HepG2 (cell line): Measurements from ENCODE around the gene KIAA0319L. TPM values are rescaled to one million over a fixed set of nuclear protein-coding genes. Genes with fewer than 3 reads are reported as not detected.

Experiments used
- ARNT2 ChIP-seq: sonication (generic); formaldehyde crosslinking; IDR thresholded peaks from 2 replicates; pipeline ENCODE4 v1.8.0; 2022; ENCODE audit warnings: mild to moderate bottlenecking, low read depth, missing genetic modification reagents, moderate library complexity
- CREB1 ChIP-seq, 2 experiments: fragments of 450-650 bp in 1 of 2; IDR thresholded peaks; 2 replicates each; pipeline ENCODE4 v1.6.1; 2016 to 2017; ENCODE audit warnings: control low read depth in 1 of 2, mild to moderate bottlenecking in 1 of 2, missing compliant biosample characterization in 1 of 2, missing genetic modification characterization in 1 of 2
- EED ChIP-seq: sonication (generic); formaldehyde crosslinking; IDR thresholded peaks from 2 replicates; pipeline ENCODE4 v1.5.0; 2020; ENCODE audit warnings: mild to moderate bottlenecking, missing genetic modification reagents
- GTF3A ChIP-seq: sonication (generic); formaldehyde crosslinking; conservative IDR thresholded peaks from 2 replicates; pipeline ENCODE4 v1.4.0; 2020; ENCODE audit warnings: mild to moderate bottlenecking, missing genetic modification reagents
- MIER2 ChIP-seq: IDR thresholded peaks from 2 replicates; pipeline ENCODE4 v1.6.1; 2016; ENCODE audit warnings: missing biosample characterization, missing genetic modification reagents
- ONECUT2 ChIP-seq: sonication (generic); formaldehyde crosslinking; IDR thresholded peaks from 2 replicates; pipeline ENCODE4 v1.4.0; 2020; ENCODE audit warnings: missing genetic modification reagents
- PAX8 ChIP-seq: sonication (generic); formaldehyde crosslinking; IDR thresholded peaks from 2 replicates; pipeline ENCODE4 v1.8.0; 2022; ENCODE audit warnings: mild to moderate bottlenecking, missing genetic modification reagents, borderline replicate concordance
- RARA ChIP-seq: IDR thresholded peaks from 2 replicates; pipeline ENCODE4 v1.6.1; 2016; ENCODE audit warnings: missing genetic modification reagents, missing compliant biosample characterization
- SAP130 ChIP-seq: IDR thresholded peaks from 2 replicates; pipeline ENCODE4 v1.6.1; 2016; ENCODE audit warnings: low read depth
- SIX4 ChIP-seq: sonication (generic); formaldehyde crosslinking; IDR thresholded peaks from 2 replicates; pipeline ENCODE4 v1.4.0; 2020; ENCODE audit warnings: missing genetic modification reagents
- SNRNP70 ChIP-seq: fragments of 200-400 bp; formaldehyde crosslinking; IDR thresholded peaks from 2 replicates; pipeline ENCODE4 v1.6.1; 2017; ENCODE audit warnings: mild to moderate bottlenecking, low read depth, low read length, moderate library complexity
- SOX6 ChIP-seq, 2 experiments: fragments of 450-650 bp in 1 of 2; sonication (generic) in 1 of 2; formaldehyde crosslinking in 1 of 2; IDR thresholded peaks; 2 replicates each; pipeline versions ENCODE4 v1.4.0 to v1.6.1; 2017 to 2020; ENCODE audit warnings: antibody characterized with exemption in 1 of 2, mild to moderate bottlenecking in 1 of 2, missing genetic modification reagents in 1 of 2
- SP140L ChIP-seq: sonication (generic); formaldehyde crosslinking; IDR thresholded peaks from 2 replicates; pipeline ENCODE4 v1.4.0; 2020; ENCODE audit warnings: missing genetic modification reagents, borderline replicate concordance
- SSRP1 ChIP-seq: IDR thresholded peaks from 2 replicates; pipeline ENCODE4 v1.6.1; 2016; ENCODE audit warnings: control low read depth
- TP53 ChIP-seq: sonication (generic); formaldehyde crosslinking; conservative IDR thresholded peaks from 2 replicates; pipeline ENCODE4 v1.4.0; 2020; ENCODE audit warnings: missing genetic modification reagents
- ZBTB7B ChIP-seq: sonication (generic); formaldehyde crosslinking; IDR thresholded peaks from 2 replicates; pipeline ENCODE4 v1.4.0; 2020; ENCODE audit warnings: missing genetic modification reagents
- ZBTB8A ChIP-seq: sonication (generic); formaldehyde crosslinking; IDR thresholded peaks from 2 replicates; pipeline ENCODE4 v1.4.0; 2020; ENCODE audit warnings: mild to moderate bottlenecking, low read depth, missing genetic modification reagents, borderline replicate concordance
- ZFY ChIP-seq: sonication (generic); formaldehyde crosslinking; IDR thresholded peaks from 2 replicates; pipeline ENCODE4 v1.4.0; 2020; ENCODE audit warnings: missing genetic modification reagents
- ZNF547 ChIP-seq: sonication (generic); formaldehyde crosslinking; IDR thresholded peaks from 2 replicates; pipeline ENCODE4 v1.5.1; 2020; ENCODE audit warnings: mild to moderate bottlenecking, missing genetic modification reagents
- ZNF569 ChIP-seq: sonication (generic); formaldehyde crosslinking; IDR thresholded peaks from 2 replicates; pipeline ENCODE4 v1.5.0; 2020; ENCODE audit warnings: mild to moderate bottlenecking, missing genetic modification reagents, moderate library complexity, borderline replicate concordance
- ZNF605 ChIP-seq: sonication (generic); formaldehyde crosslinking; IDR thresholded peaks from 2 replicates; pipeline ENCODE4 v1.8.0; 2022; ENCODE audit warnings: mild to moderate bottlenecking, missing genetic modification reagents
- ZNF660 ChIP-seq: sonication (generic); formaldehyde crosslinking; IDR thresholded peaks from 2 replicates; pipeline ENCODE4 v1.5.1; 2020; ENCODE audit warnings: mild to moderate bottlenecking, low read depth, missing genetic modification reagents, borderline replicate concordance
- ZNF670 ChIP-seq: sonication (generic); formaldehyde crosslinking; IDR thresholded peaks from 2 replicates; pipeline ENCODE4 v1.8.0; 2022; ENCODE audit warnings: mild to moderate bottlenecking, missing genetic modification reagents, borderline replicate concordance
- ZNF766 ChIP-seq: sonication (generic); formaldehyde crosslinking; IDR thresholded peaks from 2 replicates; pipeline ENCODE4 v1.5.0; 2020; ENCODE audit warnings: missing genetic modification reagents, borderline replicate concordance
- ZSCAN31 ChIP-seq: sonication (generic); formaldehyde crosslinking; IDR thresholded peaks from 2 replicates; pipeline ENCODE4 v1.5.0; 2020; ENCODE audit warnings: low read depth, mild to moderate bottlenecking, missing genetic modification reagents
- polyA plus RNA-seq, 8 experiments: library from polyadenylated mRNA; depleted of rRNA in 3 of 8; stranded (reverse) in 7 of 8; unstranded in 1 of 8; fragments of >200 nt; fragmentation: Illumina TruSeq in 4 of 8; extraction: Trizol in 4 of 8; gene quantifications; 2 replicates each; pipeline versions ENCODE4 v1.2.1 to v1.2.3, GENCODE V29; 2011 to 2016; ENCODE audit warnings: low read depth in 4 of 8, missing spikeins in 1 of 8, mixed read lengths in 1 of 8; ENCODE audit not compliant: insufficient read depth in 1 of 8
- total RNA-seq, 5 experiments: library from RNA; depleted of rRNA; stranded (reverse); fragments of >200 nt; fragmentation: Illumina TruSeq; extraction: Trizol; gene quantifications; 2 replicates each; pipeline ENCODE4 v1.2.3, GENCODE V29; 2016; ENCODE audit warnings: low read depth in 1 of 5
- TF ChIP-seq, protein P1 (sequence below): sonication (generic); formaldehyde crosslinking; IDR thresholded peaks from 2 replicates; pipeline ENCODE4 v1.4.0; 2020; ENCODE audit warnings: mild to moderate bottlenecking, missing genetic modification reagents
- TF ChIP-seq, protein P2 (sequence below): sonication (generic); formaldehyde crosslinking; IDR thresholded peaks from 2 replicates; pipeline ENCODE4 v1.5.0; 2020; ENCODE audit warnings: missing genetic modification reagents
- TF ChIP-seq, protein P3 (sequence below): sonication (generic); formaldehyde crosslinking; IDR thresholded peaks from 2 replicates; pipeline ENCODE4 v1.8.1; 2023; ENCODE audit warnings: mild to moderate bottlenecking, missing genetic modification reagents
- TF ChIP-seq, protein P4 (sequence below): sonication (generic); formaldehyde crosslinking; IDR thresholded peaks from 2 replicates; pipeline ENCODE4 v1.4.0; 2020; ENCODE audit warnings: mild to moderate bottlenecking, low read depth, missing genetic modification reagents

Gene KIAA0319L
- total and polyA plus RNA-seq, 2 of the 13 experiments (the other 11 are each of a cell fraction or from before 2014, with no cell fraction given): 33.4 to 82.6 TPM

DNA sequence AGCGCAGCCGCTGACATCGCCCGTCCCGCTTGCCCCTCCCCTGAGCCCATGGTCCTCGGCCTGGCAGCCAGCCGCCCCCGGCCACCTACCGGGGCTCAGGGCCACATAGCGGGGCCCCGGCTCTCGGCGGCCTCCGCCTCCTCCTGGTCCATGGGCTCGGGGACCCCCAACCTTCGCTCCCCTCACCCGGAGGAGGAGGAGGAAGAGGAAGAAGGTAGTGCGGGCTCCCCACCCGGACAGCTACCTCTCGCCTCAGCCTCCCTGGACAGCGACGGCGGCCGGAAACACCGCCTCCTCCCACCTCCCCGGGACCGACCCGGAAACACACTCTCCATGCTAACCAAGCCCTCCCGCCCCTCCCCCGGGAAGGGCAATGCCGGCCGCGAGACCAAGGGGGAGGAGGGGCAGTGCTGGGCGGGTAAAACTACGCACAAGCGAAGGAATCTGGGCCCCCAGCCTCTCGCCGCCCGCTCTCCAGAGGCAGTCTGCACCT lies at the start of gene KIAA0319L (continued):
- TF ChIP-seq SP140L (CRISPR knock-in tag) (no peak), ZBTB7B (CRISPR knock-in tag) (peak; percentile 50; the same call in 1 of the 2 replicates), RARA (CRISPR knock-in tag) (no peak), ZNF569 (CRISPR knock-in tag) (0 out of 2 replicates have a peak, but pooled peaks have one; percentile 30), ZNF670 (0 out of 2 replicates have a peak, but pooled peaks have one; percentile 49), SNRNP70 (no peak), ZNF660 (CRISPR knock-in tag) (no peak; the same call in 1 of the 2 replicates), SOX6 (IDR thresholded peaks at IDR 0.05) (no peak), SOX6 (CRISPR knock-in tag; IDR thresholded peaks at IDR 0.05) (peak; percentile 49), ZNF547 (no peak; the same call in 1 of the 2 replicates), GTF3A (no peak), SAP130 (peak; percentile 73), ZBTB8A (CRISPR knock-in tag) (no peak), ARNT2 (CRISPR knock-in tag) (no peak), ZNF766 (CRISPR knock-in tag) (no peak), MIER2 (CRISPR knock-in tag) (no peak), ONECUT2 (CRISPR knock-in tag) (peak; percentile 12; the same call in 1 of the 2 replicates), CREB1 (IDR thresholded peaks at IDR 0.05) (no peak), CREB1 (CRISPR knock-in tag; IDR thresholded peaks at IDR 0.05) (no peak), SIX4 (CRISPR knock-in tag) (peak; percentile 68), ZFY (CRISPR knock-in tag) (peak; percentile 88), ZSCAN31 (CRISPR knock-in tag) (peak; percentile 35; the same call in 1 of the 2 replicates), PAX8 (CRISPR knock-in tag) (no peak; the same call in 1 of the 2 replicates), EED (CRISPR knock-in tag) (0 out of 2 replicates have a peak, but pooled peaks have one; percentile 4), SSRP1 (no peak), TP53 (CRISPR knock-in tag) (no peak), ZNF605 (CRISPR knock-in tag) (0 out of 2 replicates have a peak, but pooled peaks have one; percentile 52)
- TF ChIP-seq, protein P1, sequence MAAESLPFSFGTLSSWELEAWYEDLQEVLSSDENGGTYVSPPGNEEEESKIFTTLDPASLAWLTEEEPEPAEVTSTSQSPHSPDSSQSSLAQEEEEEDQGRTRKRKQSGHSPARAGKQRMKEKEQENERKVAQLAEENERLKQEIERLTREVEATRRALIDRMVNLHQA (CRISPR knock-in tag): no peak
- TF ChIP-seq, protein P2, sequence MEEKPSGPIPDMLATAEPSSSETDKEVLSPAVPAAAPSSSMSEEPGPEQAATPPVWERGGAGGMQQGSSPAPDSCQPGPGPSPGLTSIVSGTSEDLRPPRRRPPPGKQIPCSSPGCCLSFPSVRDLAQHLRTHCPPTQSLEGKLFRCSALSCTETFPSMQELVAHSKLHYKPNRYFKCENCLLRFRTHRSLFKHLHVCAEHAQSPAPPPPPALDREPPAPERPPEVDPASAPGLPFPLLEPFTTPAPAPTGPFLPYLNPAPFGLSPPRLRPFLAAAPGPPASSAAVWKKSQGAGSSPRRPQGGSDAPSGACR: 0 out of 2 replicates have a peak, but pooled peaks have one; percentile 56
- TF ChIP-seq, protein P3, sequence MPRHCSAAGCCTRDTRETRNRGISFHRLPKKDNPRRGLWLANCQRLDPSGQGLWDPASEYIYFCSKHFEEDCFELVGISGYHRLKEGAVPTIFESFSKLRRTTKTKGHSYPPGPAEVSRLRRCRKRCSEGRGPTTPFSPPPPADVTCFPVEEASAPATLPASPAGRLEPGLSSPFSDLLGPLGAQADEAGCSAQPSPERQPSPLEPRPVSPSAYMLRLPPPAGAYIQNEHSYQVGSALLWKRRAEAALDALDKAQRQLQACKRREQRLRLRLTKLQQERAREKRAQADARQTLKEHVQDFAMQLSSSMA (CRISPR knock-in tag): no peak
- TF ChIP-seq, protein P4, sequence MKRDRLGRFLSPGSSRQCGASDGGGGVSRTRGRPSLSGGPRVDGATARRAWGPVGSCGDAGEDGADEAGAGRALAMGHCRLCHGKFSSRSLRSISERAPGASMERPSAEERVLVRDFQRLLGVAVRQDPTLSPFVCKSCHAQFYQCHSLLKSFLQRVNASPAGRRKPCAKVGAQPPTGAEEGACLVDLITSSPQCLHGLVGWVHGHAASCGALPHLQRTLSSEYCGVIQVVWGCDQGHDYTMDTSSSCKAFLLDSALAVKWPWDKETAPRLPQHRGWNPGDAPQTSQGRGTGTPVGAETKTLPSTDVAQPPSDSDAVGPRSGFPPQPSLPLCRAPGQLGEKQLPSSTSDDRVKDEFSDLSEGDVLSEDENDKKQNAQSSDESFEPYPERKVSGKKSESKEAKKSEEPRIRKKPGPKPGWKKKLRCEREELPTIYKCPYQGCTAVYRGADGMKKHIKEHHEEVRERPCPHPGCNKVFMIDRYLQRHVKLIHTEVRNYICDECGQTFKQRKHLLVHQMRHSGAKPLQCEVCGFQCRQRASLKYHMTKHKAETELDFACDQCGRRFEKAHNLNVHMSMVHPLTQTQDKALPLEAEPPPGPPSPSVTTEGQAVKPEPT: no peak
